CD4-positive, alpha-beta T cell treated with Interleukin-4 for 1 hour (primary cell): ENCODE results near the gene TBC1D22B.
"Not testable (repeated sequence)": the region's sequence is repeated elsewhere in the genome, so short reads cannot be mapped to it uniquely, and the experiment has no call there.

ENCODE experiments used
- DNase-seq, 2 donors: peaks; one replicate each; pipeline ENCODE4 v3.0.0-alpha.2; 2020 to 2022

TBC1D22B gene

GRCh38 chr6:37324131-37325033, 66.8 kb downstream of the TBC1D22B start:
- DNase-seq, result no peak

GRCh38 chr6:37330345-37330744, 72.8 kb downstream of the TBC1D22B start:
- DNase-seq, result not testable (repeated sequence)

- DNase-seq, result no peak
These were observed 73.5 kb downstream of the TBC1D22B start for GRCh38 chr6:37331047-37331446.

GRCh38 chr6:37332894-37333293, 75.3 kb downstream of the TBC1D22B start:
- DNase-seq, result no peak

- DNase-seq, result no peak
These were observed 76.5 kb downstream of the TBC1D22B start for GRCh38 chr6:37334047-37334446.

DNA sequence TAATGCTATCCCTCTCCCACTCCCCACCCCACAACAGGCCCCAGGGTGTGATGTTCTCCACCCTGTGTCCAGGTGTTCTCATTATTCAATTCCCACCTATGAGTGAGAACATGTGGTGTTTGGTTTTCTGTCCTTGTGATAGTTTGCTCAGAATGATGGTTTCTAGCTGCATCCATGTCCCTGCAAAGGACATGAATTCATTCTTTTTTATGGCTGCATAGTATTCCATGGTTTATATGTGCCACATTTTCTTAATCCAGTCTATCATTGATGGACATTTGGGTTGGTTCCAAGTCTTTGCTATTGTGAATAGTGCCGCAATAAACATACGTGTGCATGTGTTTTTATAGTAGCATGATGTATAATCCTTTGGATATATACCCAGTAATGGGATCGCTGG, 80.7 kb downstream of the TBC1D22B start:
- DNase-seq, result not testable (repeated sequence)

- no peak for DNase-seq
These were observed 81.2 kb downstream of the TBC1D22B start for GRCh38 chr6:37338745-37339255.

- DNase-seq, result no peak
These were observed 82.4 kb downstream of the TBC1D22B start for GRCh38 chr6:37339741-37340638.

DNA sequence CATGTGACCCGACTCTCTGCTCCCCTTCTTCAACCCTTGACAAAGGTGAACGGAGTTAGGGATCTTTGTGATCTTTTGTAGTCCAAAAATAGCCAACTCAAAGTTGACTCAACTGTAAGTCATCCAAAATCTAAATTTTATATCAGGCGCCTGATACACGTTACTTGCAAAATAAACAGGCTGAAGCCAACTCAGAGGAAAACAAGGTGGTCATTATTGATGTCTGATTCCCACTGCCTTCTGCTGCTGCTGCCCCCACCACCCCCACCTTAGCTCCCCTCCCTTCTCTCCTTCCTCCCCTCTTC, 83.0 kb downstream of the TBC1D22B start:
- DNase-seq, result no peak

DNA sequence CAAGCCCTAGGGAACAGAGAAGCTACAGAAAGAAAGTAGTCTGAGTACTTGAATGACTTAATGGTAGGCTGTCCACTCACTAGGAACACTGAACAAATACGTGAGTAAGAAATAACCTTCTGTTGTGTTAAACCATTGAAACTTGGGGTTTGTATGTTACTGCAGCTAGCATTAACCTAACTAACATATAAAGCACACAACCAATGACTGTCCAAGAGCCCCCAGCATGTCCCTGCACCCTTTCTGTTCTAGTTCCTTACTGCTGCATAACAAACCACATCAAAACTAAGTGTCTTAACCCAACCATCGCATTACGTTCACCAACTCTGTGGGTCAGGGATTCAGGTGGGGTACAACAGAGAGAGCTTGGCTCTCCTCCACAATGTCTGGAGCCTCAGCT, 85.7 kb downstream of the TBC1D22B start:
- no peak for DNase-seq

DNA sequence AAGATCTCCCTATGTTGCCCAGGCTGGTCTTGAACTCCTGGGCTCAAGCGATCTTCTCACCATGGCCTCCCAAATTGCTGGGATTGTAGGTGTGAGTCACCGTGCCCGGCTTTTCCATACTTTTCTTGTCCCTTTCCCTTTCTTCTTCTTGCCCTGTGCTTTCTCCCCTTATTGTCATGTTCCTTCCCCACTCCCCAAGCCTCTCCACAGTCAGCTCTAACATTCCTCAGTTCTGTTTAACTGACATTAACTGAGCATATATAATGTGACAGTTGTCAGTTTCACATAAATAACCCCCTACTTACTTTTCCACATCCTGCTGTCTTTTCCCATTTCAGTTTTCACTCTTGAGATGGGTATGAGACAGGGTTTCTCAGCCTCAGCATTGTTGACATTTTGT, 86.7 kb downstream of the TBC1D22B start:
- DNase-seq, result no peak

DNA sequence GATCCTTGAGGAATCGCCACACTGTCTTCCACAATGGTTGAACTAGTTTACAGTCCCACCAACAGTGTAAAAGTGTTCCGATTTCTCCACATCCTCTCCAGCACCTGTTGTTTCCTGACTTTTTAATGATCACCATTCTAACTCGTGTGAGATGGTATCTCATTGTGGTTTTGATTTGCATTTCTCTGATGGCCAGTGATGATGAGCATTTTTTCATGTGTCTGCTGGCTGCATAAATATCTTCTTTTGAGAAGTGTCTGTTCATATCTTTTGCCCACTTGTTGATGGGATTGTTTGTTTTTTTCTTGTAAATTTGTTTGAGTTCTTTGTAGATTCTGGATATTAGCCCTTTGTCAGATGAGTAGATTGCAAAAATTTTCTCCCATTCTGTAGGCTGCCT, 88.2 kb downstream of the TBC1D22B start:
- DNase-seq, result not testable (repeated sequence)

DNA sequence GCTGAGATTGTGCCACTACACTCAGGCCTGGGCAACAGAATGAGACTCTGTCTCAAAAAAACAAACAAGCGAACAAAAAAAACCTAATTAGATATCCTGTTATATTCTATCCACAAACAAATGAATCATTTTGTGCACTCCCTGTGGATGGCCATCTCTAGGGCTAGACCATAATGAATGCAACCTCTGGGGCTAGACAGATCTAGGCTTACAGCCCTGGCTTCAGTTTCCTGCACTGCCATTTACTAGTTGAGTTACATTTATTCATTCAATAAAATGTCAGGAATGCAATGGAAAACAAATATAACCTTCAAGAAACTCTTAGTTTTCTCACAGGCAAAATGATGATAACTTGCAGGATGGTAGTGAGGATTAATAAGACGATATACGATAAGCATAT, 89.6 kb downstream of the TBC1D22B start:
- no peak for DNase-seq

DNA sequence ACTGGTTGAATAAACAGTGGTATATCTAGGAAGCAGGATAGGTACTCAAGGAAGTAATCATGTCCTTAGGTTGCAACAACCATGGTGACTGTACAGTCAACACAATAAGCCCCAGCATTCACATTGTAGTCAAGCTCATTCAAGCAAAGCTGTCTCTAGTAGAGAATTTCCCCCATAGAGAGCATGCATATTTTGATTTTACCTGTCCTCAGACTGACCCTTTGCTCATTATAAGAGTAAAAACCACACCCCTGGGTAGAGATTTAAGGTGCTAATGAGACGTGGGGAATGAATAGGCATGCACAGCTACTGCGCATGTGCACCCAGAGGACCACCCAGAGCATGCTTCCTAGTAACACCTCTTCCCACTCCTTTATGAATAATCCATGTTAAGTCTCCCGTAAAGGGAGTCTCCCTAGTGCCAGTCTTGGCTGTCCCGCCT, 90.1 kb downstream of the TBC1D22B start:
- DNase-seq, result no peak

DNA sequence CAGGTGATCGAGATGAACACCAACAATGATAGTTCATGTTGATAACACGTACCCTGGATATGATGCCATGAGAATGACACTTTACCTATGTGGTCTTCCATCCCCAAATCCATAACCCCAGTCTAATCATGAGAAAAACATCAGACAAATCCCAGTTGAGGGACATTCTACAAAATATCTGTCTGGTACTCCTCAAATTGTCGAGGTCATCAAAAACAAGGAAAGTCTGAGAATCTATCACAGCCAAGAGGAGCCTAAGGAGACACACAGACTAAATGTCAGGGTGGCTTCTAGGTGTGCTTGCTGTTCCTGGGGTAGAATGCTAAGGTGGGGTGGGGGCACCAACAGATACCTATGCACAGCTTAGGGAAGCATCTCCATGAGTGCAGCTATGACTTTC, 93.5 kb downstream of the TBC1D22B start:
- DNase-seq, result no peak

DNA sequence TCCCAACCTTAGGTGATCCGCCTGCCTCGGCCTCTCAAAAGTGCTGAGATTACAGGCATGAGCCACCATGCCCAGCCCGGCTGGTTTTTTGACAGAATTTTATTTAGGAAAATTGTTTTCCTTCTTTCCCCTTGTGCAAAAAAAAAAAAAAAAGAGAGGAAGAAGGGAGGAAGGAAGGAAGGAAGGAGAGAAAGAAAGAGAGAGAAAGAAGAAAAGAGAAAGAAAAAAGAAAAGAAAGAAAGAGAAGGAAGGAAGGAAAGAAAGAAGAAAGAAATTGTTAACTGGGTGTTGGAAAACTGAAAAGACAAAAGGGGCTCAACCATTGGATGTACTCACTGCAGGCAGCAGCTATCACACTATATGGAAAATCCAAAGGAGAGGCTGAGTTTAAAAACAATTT, 94.8 kb downstream of the TBC1D22B start:
- no peak for DNase-seq

DNA sequence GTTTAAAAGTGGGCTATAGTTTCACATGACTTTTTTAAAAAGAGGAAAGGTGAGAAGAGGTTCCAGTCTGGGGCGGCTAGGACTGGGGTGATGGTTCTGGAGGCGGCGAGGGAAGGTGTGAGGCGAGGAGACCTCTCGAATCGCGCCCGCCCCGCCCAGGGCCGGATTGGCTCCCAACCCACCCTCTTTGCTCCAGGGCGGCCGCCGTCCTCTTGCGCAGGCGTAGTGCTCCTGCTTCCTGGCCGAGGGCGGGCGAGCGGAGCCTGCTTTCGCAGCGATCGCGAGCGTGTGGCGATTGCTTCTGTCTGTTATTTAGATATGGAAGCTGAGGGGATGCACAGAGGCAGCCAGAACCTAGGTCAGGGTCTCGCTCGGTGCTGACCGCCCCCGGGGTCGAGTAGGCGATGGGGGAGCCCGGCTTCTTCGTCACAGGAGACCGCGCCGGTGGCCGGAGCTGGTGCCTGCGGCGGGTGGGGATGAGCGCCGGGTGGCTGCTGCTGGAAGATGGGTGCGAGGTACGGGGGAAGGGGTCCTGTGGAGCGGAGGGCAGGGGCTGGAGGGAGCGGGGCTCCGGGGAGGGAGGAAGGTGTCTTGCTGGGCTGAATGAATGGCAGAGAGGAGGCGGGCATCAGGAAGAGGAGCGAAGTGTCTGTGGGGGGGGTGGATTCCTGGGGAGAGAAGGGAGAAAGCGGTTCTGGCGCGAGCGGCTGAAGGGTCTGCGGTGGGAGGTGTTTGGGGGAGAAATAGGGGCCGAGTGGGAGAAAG, 96.4 kb downstream of the TBC1D22B start, which contains the start of gene RNF8:
Gene RNF8, plus strand, starts transcription at position 223 of the 765 bp plus-strand sequence. Its CDS starts 182 bp downstream, at position 405.
- peak; percentile 90 for DNase-seq

GRCh38 chr6:37354526-37355384, 97.2 kb downstream of the TBC1D22B start:
- no peak for DNase-seq

- no peak for DNase-seq
These were observed 99.7 kb downstream of the TBC1D22B start for GRCh38 chr6:37357288-37357687.

GRCh38 chr6:37357860-37358259, 100.3 kb downstream of the TBC1D22B start:
- DNase-seq, result no peak

DNA sequence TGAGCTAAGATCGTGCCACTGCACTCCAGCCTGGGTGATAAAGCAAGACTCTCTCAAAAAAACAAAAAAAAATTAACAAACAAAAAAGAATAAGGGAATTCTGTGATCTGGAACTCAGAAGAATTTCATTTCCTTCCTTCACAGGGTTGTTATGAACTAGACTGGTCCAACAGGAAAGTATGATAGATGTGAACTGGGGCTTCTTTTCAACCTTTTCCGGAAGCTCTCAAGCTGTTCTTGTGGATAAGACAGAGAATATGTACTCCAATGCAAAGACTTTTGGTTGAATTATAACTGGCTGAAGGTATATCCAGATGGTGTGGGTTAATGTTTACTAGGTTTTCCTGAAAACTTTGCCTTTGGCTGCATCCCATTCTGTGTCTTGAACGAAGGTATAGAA, 101.5 kb downstream of the TBC1D22B start:
- no peak for DNase-seq
